Activated naive CD4-positive, alpha-beta T cell treated with anti-CD3 and anti-CD28 coated beads, Interleukin-2, amount 10 ng/mL, durations not matched to agents 7 days and 5 days (primary cell): ENCODE measurements around the gene CLCNKA.
"Not testable (repeated sequence)": the region's sequence is repeated elsewhere in the genome, so short reads cannot be mapped to it uniquely, and the experiment has no call there.

Experiments used
- CTCF ChIA-PET: fragments of 350-600 bp; sonication (Branson Sonifier 250); formaldehyde crosslinking; loops from one replicate; lab custom pipeline; 2021; ENCODE audit warnings: antibody characterized with exemption; lab: Charles Lee
- DNase-seq: peaks from one replicate; pipeline ENCODE4 v3.0.0-alpha.2; 2020
- H3K27ac Mint-ChIP-seq: one replicate; pipeline ENCODE4 v1.8.0; 2021; ENCODE audit warnings: mild to moderate bottlenecking, moderate library complexity, mixed read lengths
- H3K27me3 Mint-ChIP-seq: one replicate; pipeline ENCODE4 v1.8.0; 2021; ENCODE audit warnings: mild to moderate bottlenecking, mixed read lengths
- H3K36me3 Mint-ChIP-seq: one replicate; pipeline ENCODE4 v1.8.0; 2021; ENCODE audit warnings: mixed read lengths
- H3K4me1 Mint-ChIP-seq: one replicate; pipeline ENCODE4 v1.8.0; 2021; ENCODE audit warnings: mixed read lengths
- H3K4me3 Mint-ChIP-seq: one replicate; pipeline ENCODE4 v1.8.0; 2021; ENCODE audit warnings: mild to moderate bottlenecking, moderate library complexity, mixed read lengths
- H3K9me3 Mint-ChIP-seq: one replicate; pipeline ENCODE4 v1.8.0; 2021; ENCODE audit warnings: mixed read lengths

The CLCNKA gene

DNA sequence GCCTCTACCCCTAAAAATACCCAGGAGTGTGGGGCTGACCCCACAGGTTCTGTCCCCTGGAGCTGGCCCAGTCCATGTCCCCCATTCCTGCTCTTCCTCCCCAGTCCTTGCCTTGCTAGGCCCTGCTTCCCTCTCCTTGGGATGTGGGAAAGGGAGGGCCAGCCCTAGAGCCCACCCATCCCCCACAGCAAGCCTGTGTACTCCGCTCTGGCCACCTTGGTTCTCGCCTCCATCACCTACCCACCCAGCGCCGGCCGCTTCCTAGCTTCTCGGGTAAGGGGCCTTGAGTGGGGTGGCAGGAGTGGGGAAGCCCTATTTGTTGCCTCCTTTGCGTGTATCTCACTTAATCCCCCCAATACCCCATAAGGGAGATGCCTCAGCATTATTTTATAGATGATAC, 28.5 kb downstream of the CLCNKA start:
- Mint-ChIP-seq H3K27me3 (peaks cover 40% of the 10 kb centered on the region), H3K4me1 (no peaks in the 10 kb centered on the region), H3K9me3 (no peaks in the 10 kb centered on the region), H3K27ac (no peak overlapping the region), H3K4me3 (no peak overlapping the region), H3K36me3 (no peaks in the 10 kb centered on the region)
- no peak for DNase-seq
- CTCF ChIA-PET = no interaction called here

DNA sequence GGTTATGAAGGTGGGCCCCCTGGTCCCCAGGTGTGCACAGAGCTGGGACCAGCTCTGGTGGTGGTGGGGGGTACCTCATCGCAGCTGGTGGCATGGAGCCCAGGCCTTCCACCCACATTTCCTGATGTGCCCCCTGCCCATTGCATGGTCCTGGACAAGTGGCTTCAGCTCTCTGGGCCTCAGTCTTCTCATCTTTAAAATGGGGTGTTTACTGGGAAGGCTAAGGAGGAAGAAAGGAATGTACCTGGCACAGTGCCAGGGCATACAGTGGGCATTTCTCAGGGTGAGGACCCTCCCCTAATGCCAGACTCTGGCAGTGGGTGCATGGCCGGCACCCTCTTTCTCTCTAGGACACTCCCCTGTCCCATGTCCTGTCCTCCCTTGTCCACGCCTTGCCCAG, 29.2 kb downstream of the CLCNKA start:
- Mint-ChIP-seq H3K27me3 (peaks cover 36% of the 10 kb centered on the region), H3K4me1 (peaks cover 4% of the 10 kb centered on the region), H3K27ac (no peak overlapping the region), H3K4me3 (no peak overlapping the region), H3K36me3 (no peaks in the 10 kb centered on the region), H3K9me3 (no peaks in the 10 kb centered on the region)
- DNase-seq = no peak
- CTCF ChIA-PET = no interaction called here

DNA sequence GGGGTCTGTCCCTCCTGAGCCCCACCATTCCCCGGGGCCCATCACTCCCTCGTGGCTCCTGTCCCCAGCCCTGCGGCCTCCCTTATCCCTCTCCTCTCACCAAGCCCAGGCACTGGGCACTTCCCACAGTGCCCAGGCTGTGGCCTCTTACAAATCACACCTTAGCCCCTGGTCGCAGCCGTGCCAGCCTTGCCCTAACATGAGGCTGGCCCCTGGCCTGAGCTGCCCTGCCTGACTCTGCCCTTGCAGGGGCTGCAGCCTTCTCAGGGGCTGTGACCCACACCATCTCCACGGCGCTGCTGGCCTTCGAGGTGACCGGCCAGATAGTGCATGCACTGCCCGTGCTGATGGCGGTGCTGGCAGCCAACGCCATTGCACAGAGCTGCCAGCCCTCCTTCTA, 30.1 kb downstream of the CLCNKA start:
- peaks cover 31% of the 10 kb centered on the region for H3K27me3 Mint-ChIP-seq
- CTCF ChIA-PET, H3K4me1 Mint-ChIP-seq, H3K9me3 Mint-ChIP-seq, H3K27ac Mint-ChIP-seq, H3K4me3 Mint-ChIP-seq, DNase-seq, H3K36me3 Mint-ChIP-seq: not testable (repeated sequence)

DNA sequence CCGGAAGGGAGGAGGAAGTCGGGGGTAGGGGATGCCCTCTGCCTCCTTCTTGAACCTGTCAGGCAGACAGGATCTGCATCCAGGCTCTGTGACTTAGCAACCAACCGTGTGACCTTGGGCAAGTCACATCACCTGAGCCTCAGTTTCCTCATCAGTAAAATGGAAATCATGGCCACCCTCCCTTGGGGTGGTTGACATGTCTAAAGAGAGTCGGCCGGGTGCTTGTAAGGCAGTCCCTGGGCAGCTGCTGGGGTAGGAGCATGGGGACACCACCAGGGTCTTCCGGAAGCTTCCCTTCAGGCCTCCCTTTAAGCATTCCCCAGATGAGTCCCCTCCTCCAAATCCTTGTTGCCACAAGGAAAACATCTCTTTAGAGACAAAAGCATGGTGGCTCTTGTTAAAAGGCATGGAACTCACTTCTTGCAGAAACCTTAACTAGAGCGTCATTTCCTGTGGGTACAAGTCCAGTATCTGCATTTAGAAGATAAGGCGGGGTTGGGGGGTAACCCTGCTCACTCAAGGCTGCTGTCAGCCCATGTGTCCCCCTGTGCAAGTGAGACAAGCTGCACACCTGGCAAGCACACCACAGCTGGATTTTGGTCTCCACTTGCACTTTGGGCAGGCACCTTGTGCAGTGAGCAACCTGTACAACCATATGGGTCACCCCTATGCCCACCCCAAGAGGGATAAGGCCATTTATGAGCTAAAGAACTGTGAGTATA, 32.1 kb downstream of the CLCNKA start:
- CTCF ChIA-PET = interaction anchor here (0.8 to 4.9 kb wide), 5 partner anchors 46 to 262 kb away, joined by 3 to 47 read pairs (median 8); no protein-coding TSS in a partner anchor
- peaks cover 32% of the 10 kb centered on the region for H3K27me3 Mint-ChIP-seq
- no peaks in the 10 kb centered on the region for H3K36me3 Mint-ChIP-seq
- H3K27ac Mint-ChIP-seq = no peak overlapping the region
- H3K4me3 Mint-ChIP-seq = no peak overlapping the region
- DNase-seq = no peak
- H3K9me3 Mint-ChIP-seq = no peaks in the 10 kb centered on the region
- peaks cover 6% of the 10 kb centered on the region for H3K4me1 Mint-ChIP-seq

DNA sequence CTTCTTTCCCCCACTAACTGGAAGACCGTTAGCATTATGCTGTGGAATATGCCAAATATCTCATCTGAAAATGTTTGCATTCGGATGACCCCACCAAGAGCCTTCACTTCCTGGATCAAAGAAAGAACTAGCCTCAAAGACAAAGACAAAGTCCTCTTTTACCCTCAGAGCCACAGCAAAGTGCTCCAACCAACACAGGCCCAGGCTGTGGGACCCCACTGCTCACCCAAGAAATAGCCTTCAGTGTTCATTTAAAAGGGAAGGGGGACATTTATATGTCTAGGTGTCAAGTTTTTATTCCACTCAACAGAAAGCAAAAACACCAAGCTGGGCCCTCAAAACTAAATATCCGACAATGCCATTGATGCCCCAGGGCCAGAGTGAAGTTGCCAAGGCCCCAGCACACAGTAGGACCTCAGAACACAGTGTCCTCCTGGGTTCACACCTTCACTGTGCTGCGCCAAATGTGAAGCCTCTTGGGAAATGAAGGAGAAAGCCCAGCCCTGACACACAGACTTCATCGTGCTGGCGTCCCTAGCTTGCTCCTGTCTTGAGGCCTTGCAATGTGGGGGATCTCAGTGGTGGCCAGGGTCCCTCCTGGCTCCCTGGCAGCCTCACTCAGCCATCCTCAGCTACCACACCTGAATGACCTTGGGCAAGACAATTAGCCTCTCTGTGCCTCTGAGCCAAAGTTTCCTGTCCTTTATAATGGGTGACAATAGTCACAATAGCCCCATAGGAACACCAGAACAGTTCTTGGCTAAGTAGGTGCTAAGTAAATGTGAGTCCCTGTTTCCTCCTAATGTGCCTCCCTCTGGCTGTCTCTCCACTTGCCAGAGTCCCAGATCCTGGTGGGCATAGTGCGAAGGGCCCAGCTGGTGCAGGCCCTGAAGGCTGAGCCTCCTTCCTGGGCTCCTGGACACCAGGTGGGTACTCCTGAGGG, 33.0 kb downstream of the CLCNKA start:
- Mint-ChIP-seq H3K27me3 (peaks cover 23% of the 10 kb centered on the region), H3K27ac (no peak overlapping the region), H3K4me3 (no peak overlapping the region), H3K9me3 (no peaks in the 10 kb centered on the region), H3K36me3 (no peaks in the 10 kb centered on the region), H3K4me1 (peaks cover 6% of the 10 kb centered on the region)
- CTCF ChIA-PET = interaction anchor here (0.8 to 4.9 kb wide), 9 partner anchors 47 to 390 kb away, joined by 3 to 47 read pairs (median 3); partner anchors contain the start of gene UQCRHL
- no peak for DNase-seq

DNA sequence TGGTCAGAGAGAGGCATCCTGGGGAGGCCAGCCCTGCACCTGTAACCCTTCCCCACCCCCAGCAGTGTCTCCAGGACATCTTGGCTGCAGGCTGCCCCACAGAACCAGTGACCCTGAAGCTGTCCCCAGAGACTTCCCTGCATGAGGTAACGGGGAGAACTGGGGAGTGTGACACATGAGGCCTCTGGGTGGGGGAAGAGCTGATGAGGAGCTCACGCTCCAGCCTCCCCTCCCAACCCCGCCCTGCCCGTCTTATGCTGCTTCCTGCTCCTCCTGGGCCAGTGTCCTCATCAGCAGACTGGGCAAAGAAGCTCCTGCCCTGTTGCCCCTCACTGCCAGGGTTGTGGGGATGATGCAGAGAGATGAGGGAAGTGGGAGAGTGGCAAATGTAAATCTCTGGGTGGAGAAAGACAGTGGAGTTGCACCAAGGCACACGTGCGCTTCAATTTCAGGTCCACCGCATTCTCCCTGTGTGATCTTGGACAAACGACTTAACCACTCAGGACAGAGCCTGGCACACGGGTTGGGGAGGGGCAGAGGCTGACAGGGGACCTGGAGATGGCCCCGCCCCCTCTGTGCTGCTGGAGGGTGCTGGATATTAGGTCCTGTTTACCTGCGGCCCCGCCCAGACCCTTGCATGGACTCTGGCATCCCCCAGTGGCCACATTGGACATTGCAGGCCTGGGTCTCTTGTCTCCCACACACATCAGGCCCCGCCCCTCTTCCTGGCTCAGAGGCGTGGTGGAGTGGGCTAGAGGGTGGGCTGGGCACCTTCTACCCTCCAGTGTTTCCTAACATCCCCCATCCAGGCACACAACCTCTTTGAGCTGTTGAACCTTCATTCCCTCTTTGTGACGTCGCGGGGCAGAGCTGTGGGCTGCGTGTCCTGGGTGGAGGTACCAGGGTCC, 34.0 kb downstream of the CLCNKA start:
- H3K4me1 Mint-ChIP-seq = peaks cover 6% of the 10 kb centered on the region
- H3K9me3 Mint-ChIP-seq = no peaks in the 10 kb centered on the region
- no peak overlapping the region for H3K4me3 Mint-ChIP-seq
- CTCF ChIA-PET = interaction anchor here (0.9 to 4.9 kb wide), 9 partner anchors 48 to 391 kb away, joined by 3 to 47 read pairs (median 8); partner anchors contain the start of gene UQCRHL
- H3K36me3 Mint-ChIP-seq = no peaks in the 10 kb centered on the region
- peak; percentile 92 for DNase-seq
- H3K27me3 Mint-ChIP-seq = peaks cover 22% of the 10 kb centered on the region
- H3K27ac Mint-ChIP-seq = no peak overlapping the region

DNA sequence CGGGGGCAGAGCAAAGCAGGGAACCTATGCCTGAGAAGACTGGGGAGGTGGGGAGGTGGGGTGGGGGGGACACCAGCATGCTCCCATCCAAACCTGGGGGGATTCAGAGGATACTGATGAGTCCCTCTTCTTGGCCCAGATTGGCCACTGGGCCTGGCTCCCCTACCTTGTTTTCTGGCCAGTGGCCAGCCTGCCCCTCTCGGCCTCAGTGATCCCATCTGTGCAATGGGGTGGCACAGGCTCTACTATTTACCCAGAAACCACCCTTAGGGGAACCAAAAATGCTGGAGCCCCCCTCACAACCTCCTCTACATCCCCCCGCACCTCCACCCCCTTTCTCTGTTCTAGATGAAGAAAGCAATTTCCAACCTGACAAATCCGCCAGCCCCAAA, 34.7 kb downstream of the CLCNKA start:
- H3K9me3 Mint-ChIP-seq, H3K27ac Mint-ChIP-seq, DNase-seq, H3K36me3 Mint-ChIP-seq, H3K4me1 Mint-ChIP-seq, H3K4me3 Mint-ChIP-seq: not testable (repeated sequence)
- CTCF ChIA-PET = interaction anchor here (1.0 to 4.9 kb wide), 4 partner anchors 48 to 265 kb away, joined by 6 to 47 read pairs (median 8); no protein-coding TSS in a partner anchor
- peaks cover 22% of the 10 kb centered on the region for H3K27me3 Mint-ChIP-seq

DNA sequence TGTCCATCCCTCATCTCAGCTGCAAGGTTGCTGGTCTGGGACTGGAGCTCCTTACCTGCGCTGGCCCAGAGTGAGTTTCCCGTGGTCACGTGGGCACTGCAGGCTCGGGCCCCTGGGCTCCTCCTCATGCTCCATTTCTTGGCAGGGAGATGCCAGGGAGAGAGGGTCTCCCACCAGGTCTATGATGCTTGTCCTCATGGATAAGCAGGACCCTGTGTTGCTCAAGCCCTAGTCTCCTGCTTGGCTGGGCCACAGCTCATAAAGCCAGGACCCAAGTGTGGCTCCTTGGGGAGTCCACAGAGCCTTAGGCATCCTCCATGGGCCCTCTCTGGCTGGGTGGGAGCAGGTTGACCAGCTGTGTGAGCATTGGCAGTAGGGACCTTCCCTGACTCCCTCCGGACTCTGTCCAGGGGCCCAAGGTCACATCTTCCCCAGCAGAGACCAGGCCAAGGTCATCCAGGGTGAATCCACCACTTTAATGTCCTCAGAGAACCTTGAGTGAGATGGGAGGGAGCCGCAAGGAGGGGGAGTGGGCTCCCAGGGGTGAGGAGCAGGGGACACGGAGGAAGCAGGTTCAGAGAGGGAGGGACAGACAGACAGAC, 35.6 kb downstream of the CLCNKA start:
- H3K27ac Mint-ChIP-seq, H3K9me3 Mint-ChIP-seq, H3K4me1 Mint-ChIP-seq, DNase-seq, H3K4me3 Mint-ChIP-seq, H3K36me3 Mint-ChIP-seq: not testable (repeated sequence)
- peaks cover 22% of the 10 kb centered on the region for H3K27me3 Mint-ChIP-seq
- CTCF ChIA-PET = interaction anchor here (1.7 to 4.9 kb wide), 3 partner anchors 10 to 242 kb away, joined by 3 to 47 read pairs (median 8); no protein-coding TSS in a partner anchor

DNA sequence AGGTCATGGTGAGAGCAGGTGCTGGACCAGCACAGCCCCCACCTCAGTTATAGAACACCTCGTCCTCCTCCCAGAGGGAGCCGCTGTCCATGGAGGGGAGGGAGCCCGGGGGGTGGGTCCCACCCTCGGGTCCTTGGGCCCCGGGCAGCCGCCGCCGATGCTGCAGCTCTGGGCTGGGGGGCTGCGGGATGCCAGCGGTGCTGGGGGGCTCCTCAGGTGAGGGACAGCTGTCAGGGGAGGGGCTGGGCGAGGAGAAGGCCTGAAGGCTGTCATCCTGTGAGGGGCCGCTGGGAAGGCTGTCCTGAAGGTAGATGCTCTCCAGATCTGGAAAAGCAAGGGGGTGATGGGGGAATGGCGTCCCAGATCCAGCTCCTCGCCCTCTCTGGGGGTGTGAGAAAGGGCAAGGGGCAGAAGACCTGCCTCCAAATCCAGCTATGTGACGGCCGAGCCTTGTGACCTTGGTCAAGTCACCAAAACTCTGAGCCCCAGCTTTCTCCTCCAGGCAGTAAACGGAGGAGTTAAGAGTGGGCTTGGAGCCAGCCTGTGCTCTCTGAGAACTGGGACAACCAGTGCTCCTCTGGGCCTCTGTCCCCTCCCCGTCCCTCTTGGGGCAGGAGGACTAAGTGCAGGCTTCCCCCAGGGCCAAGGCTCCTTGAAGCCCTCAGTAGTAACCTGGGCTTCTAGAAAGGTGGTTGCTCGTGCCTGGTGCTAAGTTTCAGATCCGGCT, 36.7 kb downstream of the CLCNKA start:
- H3K27me3 Mint-ChIP-seq = peaks cover 26% of the 10 kb centered on the region
- H3K9me3 Mint-ChIP-seq, H3K27ac Mint-ChIP-seq, H3K4me1 Mint-ChIP-seq, DNase-seq, H3K36me3 Mint-ChIP-seq, H3K4me3 Mint-ChIP-seq: not testable (repeated sequence)
- CTCF ChIA-PET = interaction anchor here (1.7 kb wide), 1 partner anchor 11 kb away, joined by 3 read pairs; no protein-coding TSS in a partner anchor

DNA sequence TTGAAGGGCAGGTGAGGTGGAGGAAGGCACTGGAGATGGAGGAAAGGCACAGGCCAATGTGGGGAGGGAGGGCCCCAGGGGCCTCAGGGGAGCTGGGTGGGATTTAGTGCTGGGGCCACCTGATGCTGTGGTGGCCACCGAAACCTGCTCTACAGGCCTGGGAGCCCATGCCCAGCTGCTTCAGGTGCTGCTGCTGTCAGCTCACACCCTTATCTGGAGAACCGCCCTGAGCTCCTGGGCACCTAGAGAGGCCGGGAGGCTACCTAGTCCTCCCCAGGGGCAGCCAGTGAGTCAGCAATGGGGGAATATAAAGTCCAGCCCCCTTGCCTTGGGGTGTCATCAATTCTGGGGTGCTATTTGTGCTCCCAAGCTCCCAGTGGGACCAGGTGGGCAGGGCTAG, 39.4 kb downstream of the CLCNKA start:
- Mint-ChIP-seq H3K9me3 (no peaks in the 10 kb centered on the region), H3K27ac (no peak overlapping the region), H3K4me1 (peaks cover 26% of the 10 kb centered on the region), H3K36me3 (no peaks in the 10 kb centered on the region), H3K4me3 (no peak overlapping the region), H3K27me3 (peaks cover 44% of the 10 kb centered on the region)
- CTCF ChIA-PET = no interaction called here
- no peak for DNase-seq

DNA sequence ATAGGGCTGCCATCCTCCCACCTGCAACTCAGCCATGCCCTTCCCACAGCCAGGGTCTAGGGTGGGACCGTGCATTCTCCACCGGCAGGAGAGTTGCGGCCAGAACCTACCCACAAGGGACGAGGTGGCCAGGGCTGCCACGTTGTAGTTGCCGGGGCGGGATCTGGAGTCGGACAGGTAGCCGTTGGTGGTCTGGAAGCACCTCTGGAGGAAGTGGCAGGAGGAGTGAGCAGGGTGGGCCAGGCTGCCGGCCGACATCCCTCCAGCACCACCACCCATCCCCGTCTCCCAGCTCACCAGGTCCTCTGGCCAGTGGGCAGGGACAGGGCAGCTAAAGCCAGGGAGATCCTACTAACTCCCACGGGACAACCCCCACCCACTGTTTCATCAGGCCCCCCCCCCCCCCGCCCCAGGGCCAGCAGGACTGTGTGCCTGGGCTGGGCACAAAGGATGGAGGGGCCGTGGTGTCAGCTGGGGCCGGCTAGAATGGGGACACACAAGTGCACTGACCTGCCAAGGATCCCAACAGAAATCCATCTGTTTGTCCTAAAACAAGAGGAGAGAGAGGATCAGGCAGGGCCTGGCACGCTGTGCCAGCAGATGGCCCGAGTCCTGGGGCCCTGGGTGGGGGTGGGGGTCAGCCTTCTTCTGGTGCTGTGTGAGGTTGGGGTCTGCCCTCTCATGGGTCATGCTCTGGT, 40.3 kb downstream of the CLCNKA start:
- H3K36me3 Mint-ChIP-seq, CTCF ChIA-PET, H3K27ac Mint-ChIP-seq, H3K9me3 Mint-ChIP-seq, H3K4me3 Mint-ChIP-seq, DNase-seq: not testable (repeated sequence)
- H3K27me3 Mint-ChIP-seq = peaks cover 47% of the 10 kb centered on the region
- peaks cover 27% of the 10 kb centered on the region for H3K4me1 Mint-ChIP-seq

DNA sequence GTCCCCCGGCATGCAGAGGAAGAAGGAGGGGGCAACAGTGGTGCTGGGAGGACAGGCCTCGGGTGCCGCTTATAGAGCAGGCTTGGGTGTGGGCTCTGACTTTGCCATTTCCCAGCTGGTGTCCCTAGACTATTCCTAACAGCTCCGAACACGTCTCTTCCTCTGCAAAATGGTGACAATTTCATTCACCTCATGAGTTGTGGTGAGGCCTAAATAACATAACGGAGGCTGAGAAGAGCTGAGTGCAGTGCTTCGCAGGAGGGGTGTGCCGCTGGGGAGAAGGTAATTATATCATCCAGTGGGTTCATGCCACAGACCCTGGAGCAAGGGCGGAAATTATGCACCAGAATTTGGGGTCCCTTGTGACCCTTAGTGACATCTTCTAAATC, 40.8 kb downstream of the CLCNKA start:
- Mint-ChIP-seq H3K4me1 (peaks cover 31% of the 10 kb centered on the region), H3K27me3 (peaks cover 47% of the 10 kb centered on the region)
- H3K4me3 Mint-ChIP-seq, DNase-seq, H3K27ac Mint-ChIP-seq, CTCF ChIA-PET, H3K36me3 Mint-ChIP-seq, H3K9me3 Mint-ChIP-seq: not testable (repeated sequence)
